HEK293 (cell line): Measurements from ENCODE around the gene RPL10A.

Experiments used
- CTCF ChIA-PET: fragments of 350-600 bp; formaldehyde crosslinking; extraction: SDS; loops from one replicate; lab custom pipeline; 2021; ENCODE audit warnings: antibody characterized with exemption; lab: Yijun Ruan, JAX
- POLR2A ChIA-PET: fragments of 300-600 bp; formaldehyde crosslinking; extraction: SDS; loops from one replicate; lab custom pipeline; 2020; ENCODE audit warnings: antibody characterized with exemption, inconsistent platforms; lab: Yijun Ruan, JAX
- H3K27ac ChIP-seq: fragments of 200-500 bp; sonication (Bioruptor generic); 2 replicates; pipeline ENCODE4 v1.5.1; 2014; ENCODE audit warnings: low read depth, low read length, control low read depth, inconsistent platforms; ENCODE audit errors: extremely low read depth
- H3K36me3 ChIP-seq, 2 experiments: fragments of 200-500 bp in 1 of 2; sonication (Bioruptor generic) in 1 of 2; 1 replicate in 1 of 2; 2 replicates in 1 of 2; pipeline ENCODE4 v1.5.1; 2014 to 2017; ENCODE audit warnings: inconsistent platforms in 2 of 2, low read length in 2 of 2; ENCODE audit not compliant: control insufficient read depth in 2 of 2, insufficient read depth in 1 of 2
- H3K4me1 ChIP-seq: fragments of 200-500 bp; sonication (Bioruptor generic); 2 replicates; pipeline ENCODE4 v1.5.1; 2014; ENCODE audit warnings: mild to moderate bottlenecking, low read length, inconsistent platforms; ENCODE audit not compliant: control insufficient read depth, insufficient read depth
- H3K4me3 ChIP-seq: 2 replicates; pipeline ENCODE4 v1.5.1; 2011; ENCODE audit warnings: low read depth, mild to moderate bottlenecking, control low read depth, low read length, moderate library complexity
- H3K9me3 ChIP-seq: fragments of 200-500 bp; sonication (Bioruptor generic); 2 replicates; pipeline ENCODE4 v1.5.1; 2014; ENCODE audit warnings: low read depth, low read length, inconsistent platforms; ENCODE audit not compliant: control insufficient read depth, insufficient read depth
- BCL11A ChIP-seq: fragments of 450-650 bp; formaldehyde crosslinking; IDR thresholded peaks from 2 replicates; pipeline ENCODE4 v1.5.1; 2016; ENCODE audit warnings: low read depth, missing biosample characterization, missing genetic modification characterization
- PRDM10 ChIP-seq: fragments of 450-650 bp; formaldehyde crosslinking; IDR thresholded peaks from 2 replicates; pipeline ENCODE4 v1.5.1; 2016; ENCODE audit warnings: missing biosample characterization, missing genetic modification characterization
- REST ChIP-seq: fragments of 450-650 bp; formaldehyde crosslinking; IDR thresholded peaks from 2 replicates; pipeline ENCODE4 v1.5.1; 2016; ENCODE audit warnings: missing biosample characterization, missing genetic modification characterization
- SCRT2 ChIP-seq: fragments of 450-650 bp; formaldehyde crosslinking; IDR thresholded peaks from 2 replicates; pipeline ENCODE4 v1.5.1; 2016; ENCODE audit warnings: missing biosample characterization, missing genetic modification characterization
- ZBTB20 ChIP-seq: fragments of 450-650 bp; formaldehyde crosslinking; IDR thresholded peaks from 2 replicates; pipeline ENCODE4 v1.5.1; 2016; ENCODE audit warnings: missing biosample characterization, missing genetic modification characterization
- ZBTB49 ChIP-seq: fragments of 450-650 bp; formaldehyde crosslinking; IDR thresholded peaks from 2 replicates; pipeline ENCODE4 v1.5.1; 2016; ENCODE audit warnings: missing biosample characterization, missing genetic modification characterization, low read depth
- ZNF112 ChIP-seq: fragments of 450-650 bp; formaldehyde crosslinking; IDR thresholded peaks from 2 replicates; pipeline ENCODE4 v1.5.0; 2017; ENCODE audit warnings: missing biosample characterization, missing genetic modification characterization
- ZNF140 ChIP-seq: fragments of 450-650 bp; formaldehyde crosslinking; IDR thresholded peaks from 2 replicates; pipeline ENCODE4 v1.5.1; 2016; ENCODE audit warnings: missing biosample characterization, missing genetic modification characterization
- ZNF16 ChIP-seq: fragments of 450-650 bp; formaldehyde crosslinking; IDR thresholded peaks from 2 replicates; pipeline ENCODE4 v1.5.1; 2016; ENCODE audit warnings: low read depth, missing biosample characterization, missing genetic modification characterization
- ZNF23 ChIP-seq: fragments of 450-650 bp; formaldehyde crosslinking; IDR thresholded peaks from 2 replicates; pipeline ENCODE4 v1.5.1; 2016; ENCODE audit warnings: missing biosample characterization, missing genetic modification characterization, borderline replicate concordance
- ZNF24 ChIP-seq: fragments of 450-650 bp; formaldehyde crosslinking; IDR thresholded peaks from 2 replicates; pipeline ENCODE4 v1.5.1; 2016; ENCODE audit warnings: missing biosample characterization, missing genetic modification characterization
- ZNF394 ChIP-seq: fragments of 450-650 bp; formaldehyde crosslinking; IDR thresholded peaks from 2 replicates; pipeline ENCODE4 v1.5.1; 2016; ENCODE audit warnings: missing biosample characterization, missing genetic modification characterization, mild to moderate bottlenecking, moderate library complexity, borderline replicate concordance
- ZNF473 ChIP-seq: fragments of 450-650 bp; formaldehyde crosslinking; IDR thresholded peaks from 2 replicates; pipeline ENCODE4 v1.5.1; 2017; ENCODE audit warnings: missing biosample characterization, missing genetic modification characterization
- ZNF560 ChIP-seq: fragments of 450-650 bp; formaldehyde crosslinking; IDR thresholded peaks from 2 replicates; pipeline ENCODE4 v1.5.1; 2017; ENCODE audit warnings: missing biosample characterization, missing genetic modification characterization, borderline replicate concordance
- ZNF664 ChIP-seq: fragments of 450-650 bp; formaldehyde crosslinking; IDR thresholded peaks from 2 replicates; pipeline ENCODE4 v1.5.1; 2016; ENCODE audit warnings: missing biosample characterization, missing genetic modification characterization
- ZNF701 ChIP-seq: fragments of 450-650 bp; formaldehyde crosslinking; IDR thresholded peaks from 2 replicates; pipeline ENCODE4 v1.5.1; 2016; ENCODE audit warnings: missing biosample characterization, missing genetic modification characterization
- ZXDB ChIP-seq: fragments of 450-650 bp; formaldehyde crosslinking; IDR thresholded peaks from 2 replicates; pipeline ENCODE4 v1.5.1; 2016; ENCODE audit warnings: missing biosample characterization, missing genetic modification characterization

The RPL10A gene

GRCh38 chr6:35488517-35488862 is 20.3 kb downstream of the RPL10A start:
- CTCF ChIA-PET = interaction anchor here (0.7 to 1.1 kb wide), 2 partner anchors 21 to 92 kb away, joined by 3 to 4 read pairs; no protein-coding TSS in a partner anchor
- POLR2A ChIA-PET = interaction anchor here (3.7 to 15.4 kb wide), 2 partner anchors 8 to 16 kb away, joined by 20 to 198 read pairs; partner anchors contain the start of genes RPL10A and TEAD3
- H3K36me3 ChIP-seq = peaks cover 0 to 8% of the 10 kb centered on the region in 2 experiments; a peak in 1 of 3 replicates
- TF ChIP-seq PRDM10 (tag by site-specific recombination) = peak; percentile 66
- peak; percentile 56 for TF ChIP-seq SCRT2 (tag by site-specific recombination)
- 0 out of 2 replicates have a peak, but pooled peaks have one; percentile 38 for TF ChIP-seq ZBTB20 (tag by site-specific recombination)
- TF ChIP-seq REST (tag by site-specific recombination) = no peak
- TF ChIP-seq ZNF473 (tag by site-specific recombination) = no peak
- TF ChIP-seq, all 188 proteins: peak for 3
- no peak overlapping the region for H3K4me3 ChIP-seq
- H3K4me1 ChIP-seq = peaks cover 21% of the 10 kb centered on the region
- H3K9me3 ChIP-seq = no peaks in the 10 kb centered on the region
- H3K27ac ChIP-seq = peak overlapping the region; percentile 20; the same call in 1 of the 2 replicates

GRCh38 chr6:35489066-35489465 is 20.9 kb downstream of the RPL10A start:
- CTCF ChIA-PET = interaction anchor here (0.5 kb wide), 1 partner anchor 32 kb away, joined by 3 read pairs; no protein-coding TSS in a partner anchor
- H3K4me1 ChIP-seq = peaks cover 21% of the 10 kb centered on the region
- H3K4me3 ChIP-seq = no peak overlapping the region
- H3K9me3 ChIP-seq = no peaks in the 10 kb centered on the region
- TF ChIP-seq ZNF664 (tag by site-specific recombination) (peak; percentile 82), ZNF701 (no peak)
- no peak overlapping the region for H3K27ac ChIP-seq
- H3K36me3 ChIP-seq = peaks cover 0 to 10% of the 10 kb centered on the region in 2 experiments; a peak in 1 of 3 replicates
- POLR2A ChIA-PET = interaction anchor here (15.4 kb wide), 1 partner anchor 17 kb away, joined by 198 read pairs; the partner anchor contains the start of gene RPL10A

GRCh38 chr6:35489995-35490791 is 22.0 kb downstream of the RPL10A start:
- peaks cover 21% of the 10 kb centered on the region for H3K4me1 ChIP-seq
- ChIA-PET CTCF (interaction anchor here (0.7 to 1.1 kb wide), 3 partner anchors 23 to 1917 kb away, joined by 3 to 4 read pairs (median 3); no protein-coding TSS in a partner anchor), POLR2A (interaction anchor here (1.0 to 15.4 kb wide), 3 partner anchors 10 to 18 kb away, joined by 3 to 198 read pairs (median 4); partner anchors contain the start of gene RPL10A)
- H3K36me3 ChIP-seq = peaks cover 0 to 4% of the 10 kb centered on the region in 2 experiments; a peak in 1 of 3 replicates
- H3K9me3 ChIP-seq = no peaks in the 10 kb centered on the region
- no peak overlapping the region for H3K4me3 ChIP-seq
- no peak overlapping the region; the same call in 1 of the 2 replicates for H3K27ac ChIP-seq
- TF ChIP-seq ZBTB49 (no peak), ZNF16 (tag by site-specific recombination) (no peak), ZXDB (peak; percentile 70; the same call in 1 of the 2 replicates), ZNF23 (tag by site-specific recombination) (no peak), ZNF140 (tag by site-specific recombination) (no peak), ZNF24 (tag by site-specific recombination) (0 out of 2 replicates have a peak, but pooled peaks have one; percentile 35), ZNF560 (tag by site-specific recombination) (no peak), BCL11A (no peak), ZNF394 (tag by site-specific recombination) (no peak), ZNF112 (tag by site-specific recombination) (no peak)
